Naive thymus-derived CD4-positive, alpha-beta T cell (primary cell): ENCODE results near the gene CNN2. TPM values are rescaled to one million over a fixed set of nuclear protein-coding genes. Genes with fewer than 3 reads are reported as not detected.

ENCODE experiments used
- ATAC-seq: fragments of 150-1000 bp; cut with Tn5 transposase; 2 replicates; pipeline ENCODE4 v1.10.0; 2021; ENCODE audit warnings: mild to moderate bottlenecking, moderate library complexity
- CTCF ChIA-PET: fragments of 350-600 bp; sonication (Branson Sonifier 250); formaldehyde crosslinking; loops from one replicate; lab custom pipeline; 2021; ENCODE audit warnings: antibody characterized with exemption; lab: Charles Lee
- POLR2A ChIA-PET: fragments of 350-600 bp; sonication (Branson Sonifier 250); formaldehyde crosslinking; loops from one replicate; lab custom pipeline; 2021; ENCODE audit warnings: antibody characterized with exemption, inconsistent platforms; lab: Charles Lee
- DNase-seq, 9 donors: peaks; one replicate each; pipeline versions ENCODE4 v3.0.0 to v3.0.0-alpha.2; 2020 to 2022; ENCODE audit warnings: mixed read lengths in 1 of 9
- H3K27ac ChIP-seq: one replicate; pipeline ENCODE4 v1.7.0; 2013; ENCODE audit warnings: mild to moderate bottlenecking, low read depth, low read length, moderate library complexity
- H3K27me3 ChIP-seq, 2 donors: one replicate each; pipeline ENCODE4 v1.7.0; 2013; ENCODE audit warnings: low read length in 2 of 2, mild to moderate bottlenecking in 2 of 2, moderate library complexity in 2 of 2; ENCODE audit not compliant: control insufficient read depth in 2 of 2, insufficient read depth in 2 of 2
- H3K36me3 ChIP-seq, 3 experiments: 1 replicate in 2 of 3; 2 replicates in 1 of 3; pipeline ENCODE4 v1.7.0; 2013; ENCODE audit warnings: low read length in 3 of 3, mild to moderate bottlenecking in 3 of 3, moderate library complexity in 1 of 3; ENCODE audit not compliant: insufficient read depth in 3 of 3, control insufficient read depth in 2 of 3
- H3K4me1 ChIP-seq, 2 donors: one replicate each; pipeline ENCODE4 v1.7.0; 2013; ENCODE audit warnings: low read length in 2 of 2, mild to moderate bottlenecking in 2 of 2, moderate library complexity in 1 of 2; ENCODE audit not compliant: control insufficient read depth in 2 of 2, insufficient read depth in 2 of 2
- H3K4me3 ChIP-seq: 2 replicates; pipeline ENCODE4 v1.7.0; 2013; ENCODE audit warnings: mild to moderate bottlenecking, low read length
- H3K9me3 ChIP-seq, 3 experiments: 1 replicate in 2 of 3; 2 replicates in 1 of 3; pipeline ENCODE4 v1.7.0; 2013; ENCODE audit warnings: low read length in 3 of 3; ENCODE audit not compliant: control insufficient read depth in 2 of 3
- H3K27ac Mint-ChIP-seq, 9 donors: one replicate each; pipeline ENCODE4 v1.8.0; 2020 to 2022; ENCODE audit warnings: mixed read lengths in 9 of 9, mild to moderate bottlenecking in 8 of 9, moderate library complexity in 5 of 9, inconsistent platforms in 2 of 9
- H3K27me3 Mint-ChIP-seq, 5 donors: one replicate each; pipeline ENCODE4 v1.8.0; 2021 to 2022; ENCODE audit warnings: mixed read lengths in 5 of 5, mild to moderate bottlenecking in 1 of 5
- H3K36me3 Mint-ChIP-seq, 5 donors: one replicate each; pipeline ENCODE4 v1.8.0; 2020 to 2022; ENCODE audit warnings: mixed read lengths in 5 of 5, mild to moderate bottlenecking in 3 of 5, inconsistent platforms in 1 of 5
- H3K4me1 Mint-ChIP-seq, 7 donors: one replicate each; pipeline ENCODE4 v1.8.0; 2020 to 2022; ENCODE audit warnings: mixed read lengths in 7 of 7, mild to moderate bottlenecking in 3 of 7, inconsistent platforms in 1 of 7
- H3K4me3 Mint-ChIP-seq, 10 donors: one replicate each; pipeline ENCODE4 v1.8.0; 2020 to 2022; ENCODE audit warnings: mild to moderate bottlenecking in 10 of 10, mixed read lengths in 10 of 10, moderate library complexity in 6 of 10, inconsistent platforms in 2 of 10
- H3K9me3 Mint-ChIP-seq, 11 donors: one replicate each; pipeline ENCODE4 v1.8.0; 2020 to 2022; ENCODE audit warnings: mixed read lengths in 11 of 11, mild to moderate bottlenecking in 4 of 11, inconsistent platforms in 1 of 11, moderate library complexity in 1 of 11
- intact Hi-C, 2 donors: fragments of 100-400 bp; cut with micrococcal nuclease; formaldehyde crosslinking; loops; one replicate each; pipeline ENCODE4 v1.15.1; 2023
- polyA plus RNA-seq, 2 donors: library from polyadenylated mRNA; unstranded; fragments of 300-500 nt; fragmentation: Illumina TruSeq; gene quantifications; one replicate each; pipeline ENCODE4 v1.2.3, GENCODE V29; 2021
- total RNA-seq, 6 experiments: library from RNA in 5 of 6; stranded (reverse) in 5 of 6; gene quantifications; 1 replicate in 5 of 6; 2 replicates in 1 of 6; pipeline ENCODE4 v1.2.3 and lab custom pipeline; 2021 to 2026

Gene CNN2
- total and polyA plus RNA-seq, 7 experiments from 2014 or later: 234 to 704 (median 326) TPM

- Mint-ChIP-seq H3K36me3 (peaks cover 5 to 54% (median 22%) of the 10 kb centered on the region in 5 donors), H3K27me3 (no peaks in the 10 kb centered on the region), H3K27ac (no peak overlapping the region), H3K4me3 (no peak overlapping the region), H3K4me1 (peaks cover 8 to 39% (median 25%) of the 10 kb centered on the region in 7 donors), H3K9me3 (peaks cover 0 to 28% (median 8%) of the 10 kb centered on the region in 11 donors)
- intact Hi-C loops: no loop called here
- no peaks in the 10 kb centered on the region for H3K27me3 ChIP-seq
- H3K4me1 ChIP-seq: peaks cover 14 to 15% of the 10 kb centered on the region in 2 donors
- peaks cover 0 to 58% (median 0%) of the 10 kb centered on the region in 3 experiments for H3K36me3 ChIP-seq
- DNase-seq (no peak), ATAC-seq (no peak)
- no peak overlapping the region for H3K4me3 ChIP-seq
- H3K9me3 ChIP-seq: peaks cover 0 to 23% (median 0%) of the 10 kb centered on the region in 3 experiments
- POLR2A ChIA-PET: interaction anchor here (1.6 to 37.6 kb wide), 3 partner anchors 10 to 35 kb away, joined by 5 to 2022 read pairs (median 55); partner anchors contain the start of genes ARHGAP45, GPX4 and POLR2E
- CTCF ChIA-PET: interaction anchor here (0.7 to 5.5 kb wide), 3 partner anchors 11 to 139 kb away, joined by 3 to 28 read pairs (median 4); partner anchors contain the start of gene ARHGAP45
- no peak overlapping the region for H3K27ac ChIP-seq
Measured at GRCh38 chr19:1055028-1055425, 28.6 kb downstream of the CNN2 start.

GRCh38 chr19:1055886-1056620 is 29.6 kb downstream of the CNN2 start:
- intact Hi-C loops: loop anchor here in 1 of 2 donors (2.0 kb wide), 1 partner anchor 15 kb away; the partner anchor contains the start of gene ABCA7
- Mint-ChIP-seq H3K4me1 (peaks cover 8 to 39% (median 25%) of the 10 kb centered on the region in 7 donors), H3K27me3 (no peaks in the 10 kb centered on the region), H3K9me3 (peaks cover 0 to 28% (median 8%) of the 10 kb centered on the region in 11 donors), H3K4me3 (no peak overlapping the region), H3K27ac (peak overlapping the region in 2 of 9 donors; percentile 22 to 33), H3K36me3 (peaks cover 5 to 54% (median 22%) of the 10 kb centered on the region in 5 donors)
- POLR2A ChIA-PET: interaction anchor here (0.6 to 37.6 kb wide), 8 partner anchors 8 to 213 kb away, joined by 3 to 2022 read pairs (median 4); partner anchors contain the start of genes ARHGAP45, CIRBP, CNN2 and GPX4
- Histone ChIP-seq H3K27me3 (no peaks in the 10 kb centered on the region), H3K4me3 (no peak overlapping the region), H3K27ac (no peak overlapping the region), H3K9me3 (peaks cover 0 to 23% (median 0%) of the 10 kb centered on the region in 3 experiments), H3K4me1 (peaks cover 14 to 15% of the 10 kb centered on the region in 2 donors), H3K36me3 (peaks cover 0 to 55% (median 0%) of the 10 kb centered on the region in 3 experiments)
- ATAC-seq (no peak), DNase-seq (no peak)
- CTCF ChIA-PET: interaction anchor here (0.6 to 5.5 kb wide), 5 partner anchors 10 to 132 kb away, joined by 3 to 28 read pairs (median 6); partner anchors contain the start of gene ARHGAP45

- Histone ChIP-seq H3K36me3 (peaks cover 0 to 63% (median 0%) of the 10 kb centered on the region in 3 experiments), H3K4me1 (peaks cover 14 to 15% of the 10 kb centered on the region in 2 donors), H3K27me3 (no peaks in the 10 kb centered on the region), H3K27ac (peak overlapping the region; percentile 10), H3K9me3 (peaks cover 0 to 23% (median 0%) of the 10 kb centered on the region in 3 experiments), H3K4me3 (no peak overlapping the region)
- peaks cover 5 to 50% (median 19%) of the 10 kb centered on the region in 5 donors for H3K36me3 Mint-ChIP-seq
- ChIA-PET CTCF (interaction anchor here (0.6 to 5.5 kb wide), 13 partner anchors 9 to 273 kb away, joined by 3 to 28 read pairs (median 3); partner anchors contain the start of gene ARHGAP45), POLR2A (interaction anchor here (0.8 to 37.6 kb wide), 12 partner anchors 9 to 212 kb away, joined by 3 to 2022 read pairs (median 4); partner anchors contain the start of genes ABCA7, ARHGAP45, CIRBP and CNN2)
- H3K4me3 Mint-ChIP-seq: peak overlapping the region in 6 of 10 donors; percentile 13 to 64 (median 48)
- no peaks in the 10 kb centered on the region for H3K27me3 Mint-ChIP-seq
- H3K4me1 Mint-ChIP-seq: peaks cover 7 to 33% (median 23%) of the 10 kb centered on the region in 7 donors
- ATAC-seq (peak; percentile 67), DNase-seq (peak in 4 of 9 donors; percentile 35 to 54 (median 46))
- H3K9me3 Mint-ChIP-seq: peaks cover 0 to 28% (median 8%) of the 10 kb centered on the region in 11 donors
- H3K27ac Mint-ChIP-seq: peak overlapping the region; percentile 28 to 93 (median 79)
- intact Hi-C loops: loop anchor here in 1 of 2 donors (1.0 to 2.0 kb wide), 4 partner anchors 8 to 183 kb away; partner anchors contain the start of gene ABCA7
Measured at GRCh38 chr19:1057176-1057855, 30.9 kb downstream of the CNN2 start.

- Mint-ChIP-seq H3K4me1 (peaks cover 11 to 28% (median 21%) of the 10 kb centered on the region in 7 donors), H3K9me3 (peaks cover 0 to 28% (median 8%) of the 10 kb centered on the region in 11 donors), H3K36me3 (peaks cover 5 to 45% (median 21%) of the 10 kb centered on the region in 5 donors), H3K4me3 (peak overlapping the region in 7 of 10 donors; percentile 4 to 64 (median 44)), H3K27me3 (no peaks in the 10 kb centered on the region), H3K27ac (peak overlapping the region; percentile 18 to 93 (median 75))
- H3K4me1 ChIP-seq: peaks cover 15 to 16% of the 10 kb centered on the region in 2 donors
- H3K9me3 ChIP-seq: peaks cover 0 to 23% (median 0%) of the 10 kb centered on the region in 3 experiments
- H3K4me3 ChIP-seq: no peak overlapping the region
- H3K27me3 ChIP-seq: no peaks in the 10 kb centered on the region
- no peak overlapping the region for H3K27ac ChIP-seq
- ChIA-PET CTCF (interaction anchor here (0.6 to 5.5 kb wide), 13 partner anchors 8 to 273 kb away, joined by 3 to 28 read pairs (median 3); partner anchors contain the start of gene ARHGAP45), POLR2A (interaction anchor here (0.8 to 37.6 kb wide), 11 partner anchors 9 to 211 kb away, joined by 3 to 2022 read pairs (median 5); partner anchors contain the start of genes ABCA7, ARHGAP45, CIRBP and GPX4)
- ATAC-seq (no peak), DNase-seq (peak in 1 of 9 donors; percentile 14)
- H3K36me3 ChIP-seq: peaks cover 0 to 64% (median 0%) of the 10 kb centered on the region in 3 experiments
- intact Hi-C loops: no loop called here
Measured at GRCh38 chr19:1058112-1058511, 31.7 kb downstream of the CNN2 start.

GRCh38 chr19:1060689-1061088 is 34.3 kb downstream of the CNN2 start:
- no peaks in the 10 kb centered on the region for H3K27me3 ChIP-seq
- H3K9me3 Mint-ChIP-seq: peaks cover 0 to 28% (median 8%) of the 10 kb centered on the region in 11 donors
- POLR2A ChIA-PET: interaction anchor here (0.7 to 37.6 kb wide), 5 partner anchors 12 to 183 kb away, joined by 3 to 2022 read pairs (median 3); partner anchors contain the start of genes GPX4, POLR2E and RNU6-2

More at GRCh38 chr19:1060689-1061088, 34.3 kb downstream of the CNN2 start:
- intact Hi-C loops: no loop called here
- CTCF ChIA-PET: interaction anchor here (0.7 to 1.4 kb wide), 2 partner anchors 14 to 27 kb away, joined by 3 read pairs; no protein-coding TSS in a partner anchor
- H3K4me3 Mint-ChIP-seq: no peak overlapping the region
- H3K27ac Mint-ChIP-seq: no peak overlapping the region
- Histone ChIP-seq H3K36me3 (peaks cover 0 to 39% (median 0%) of the 10 kb centered on the region in 3 experiments), H3K4me3 (no peak overlapping the region), H3K9me3 (peaks cover 0 to 23% (median 0%) of the 10 kb centered on the region in 3 experiments), H3K4me1 (peaks cover 29 to 36% of the 10 kb centered on the region in 2 donors), H3K27ac (no peak overlapping the region)
- no peak for ATAC-seq
- H3K27me3 Mint-ChIP-seq: no peaks in the 10 kb centered on the region
- peaks cover 26 to 43% (median 35%) of the 10 kb centered on the region in 7 donors for H3K4me1 Mint-ChIP-seq
- no peak for DNase-seq
- peaks cover 5 to 38% (median 22%) of the 10 kb centered on the region in 5 donors for H3K36me3 Mint-ChIP-seq
